Measurements from ENCODE around the gene DENND2A. TPM values are rescaled to one million over a fixed set of nuclear protein-coding genes. Genes with fewer than 3 reads are reported as not detected.
"Not testable (repeated sequence)": the region's sequence is repeated elsewhere in the genome, so short reads cannot be mapped to it uniquely, and the experiment has no call there.

The DENND2A gene
- total RNA-seq, 1 experiment from 2014 or later, result not detected

DNA sequence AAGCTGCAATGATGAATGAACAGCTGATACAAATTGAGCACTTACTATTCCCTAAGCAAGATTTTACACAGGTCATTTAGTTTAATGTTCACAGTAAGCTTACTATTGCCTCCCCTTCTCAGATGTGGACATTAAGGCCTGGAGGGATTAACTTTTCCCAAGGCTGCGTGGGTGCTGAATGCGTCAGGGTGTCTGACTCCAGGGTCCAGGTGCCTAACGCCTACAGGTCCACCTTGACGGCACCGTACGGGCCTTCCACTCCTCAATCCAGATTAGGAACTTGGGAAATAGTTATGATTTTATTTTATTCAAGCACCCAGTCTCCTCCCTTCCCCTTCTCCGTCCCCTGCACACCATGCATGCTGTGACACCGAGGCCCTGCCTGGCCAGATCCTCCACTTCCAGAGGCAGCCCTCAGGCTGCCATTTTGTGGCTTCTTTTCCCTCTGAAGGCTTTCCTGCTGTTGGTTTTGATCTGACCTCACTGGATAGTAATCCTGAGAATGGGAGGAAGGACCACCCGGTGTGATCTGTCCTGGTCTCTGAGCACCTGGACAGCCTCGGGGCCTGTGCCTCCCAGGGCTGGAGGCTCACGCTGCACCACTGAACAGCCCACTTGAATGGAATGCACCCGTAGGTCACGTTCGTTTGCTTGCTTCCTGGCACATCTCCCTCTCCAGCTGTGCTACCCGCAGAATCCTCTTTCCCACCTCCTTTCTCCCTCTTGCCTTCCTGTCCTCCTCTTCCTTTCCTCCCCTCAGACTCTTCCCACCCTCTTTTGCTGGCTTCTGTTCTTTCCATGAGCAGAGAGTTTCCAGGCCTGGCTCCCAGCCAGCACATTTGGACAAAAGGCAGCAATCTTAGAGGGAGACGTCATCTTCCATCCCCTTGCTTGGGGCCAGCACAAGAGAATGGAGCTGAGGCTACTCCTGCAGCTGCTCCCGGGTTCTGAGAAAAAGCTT, 14.4 kb downstream of the DENND2A start:
- CTCF ChIA-PET, result no interaction called here
- DNase-seq, result no peak
- Mint-ChIP-seq H3K36me3 (ENCODE audit: insufficient read depth, unreplicated experiment) (no peaks in the 10 kb centered on the region), H3K4me3 (ENCODE audit: low read depth, unreplicated experiment) (no peak overlapping the region), H3K27me3 (ENCODE audit: unreplicated experiment) (peaks cover 43% of the 10 kb centered on the region), H3K4me1 (ENCODE audit: low read depth, unreplicated experiment) (peaks cover 5% of the 10 kb centered on the region), H3K27ac (ENCODE audit: unreplicated experiment) (no peak overlapping the region), H3K9me3 (ENCODE audit: low read depth, unreplicated experiment) (no peaks in the 10 kb centered on the region)
- no TSS peak for BruUV-seq (replicated peaks)
- TF ChIP-seq, protein P1, sequence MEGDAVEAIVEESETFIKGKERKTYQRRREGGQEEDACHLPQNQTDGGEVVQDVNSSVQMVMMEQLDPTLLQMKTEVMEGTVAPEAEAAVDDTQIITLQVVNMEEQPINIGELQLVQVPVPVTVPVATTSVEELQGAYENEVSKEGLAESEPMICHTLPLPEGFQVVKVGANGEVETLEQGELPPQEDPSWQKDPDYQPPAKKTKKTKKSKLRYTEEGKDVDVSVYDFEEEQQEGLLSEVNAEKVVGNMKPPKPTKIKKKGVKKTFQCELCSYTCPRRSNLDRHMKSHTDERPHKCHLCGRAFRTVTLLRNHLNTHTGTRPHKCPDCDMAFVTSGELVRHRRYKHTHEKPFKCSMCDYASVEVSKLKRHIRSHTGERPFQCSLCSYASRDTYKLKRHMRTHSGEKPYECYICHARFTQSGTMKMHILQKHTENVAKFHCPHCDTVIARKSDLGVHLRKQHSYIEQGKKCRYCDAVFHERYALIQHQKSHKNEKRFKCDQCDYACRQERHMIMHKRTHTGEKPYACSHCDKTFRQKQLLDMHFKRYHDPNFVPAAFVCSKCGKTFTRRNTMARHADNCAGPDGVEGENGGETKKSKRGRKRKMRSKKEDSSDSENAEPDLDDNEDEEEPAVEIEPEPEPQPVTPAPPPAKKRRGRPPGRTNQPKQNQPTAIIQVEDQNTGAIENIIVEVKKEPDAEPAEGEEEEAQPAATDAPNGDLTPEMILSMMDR (IDR thresholded peaks at IDR 0.05; ENCODE audit: unreplicated experiment), result no peak
- intact Hi-C loops (cut with micrococcal nuclease; ENCODE audit: unreplicated experiment), result no loop called here

DNA sequence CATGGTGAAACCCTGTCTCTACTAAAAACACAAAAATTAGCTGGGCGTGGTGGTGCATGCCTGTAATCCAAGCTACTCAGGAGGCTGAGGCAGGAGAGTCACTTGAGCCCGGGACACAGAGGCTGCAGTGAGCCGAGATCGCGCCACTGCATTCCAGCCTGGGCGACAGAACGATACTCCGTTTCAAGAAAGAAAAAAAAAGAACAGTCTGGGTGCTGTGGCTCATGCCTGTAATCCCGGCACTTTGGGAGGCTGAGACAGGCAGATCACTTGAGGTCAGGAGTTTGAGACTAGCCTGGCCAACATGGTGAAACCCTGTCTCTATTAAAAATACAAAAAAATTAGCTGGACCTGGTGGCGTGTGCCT, 15.4 kb downstream of the DENND2A start:
- H3K27ac Mint-ChIP-seq (ENCODE audit: unreplicated experiment); H3K36me3 Mint-ChIP-seq (ENCODE audit: insufficient read depth, unreplicated experiment); H3K4me3 Mint-ChIP-seq (ENCODE audit: low read depth, unreplicated experiment); intact Hi-C loops (cut with micrococcal nuclease; ENCODE audit: unreplicated experiment); BruUV-seq (replicated peaks); H3K4me1 Mint-ChIP-seq (ENCODE audit: low read depth, unreplicated experiment); DNase-seq; H3K9me3 Mint-ChIP-seq (ENCODE audit: low read depth, unreplicated experiment); CTCF ChIA-PET: not testable (repeated sequence)
- H3K27me3 Mint-ChIP-seq (ENCODE audit: unreplicated experiment), result peaks cover 33% of the 10 kb centered on the region

- Mint-ChIP-seq H3K36me3 (ENCODE audit: insufficient read depth, unreplicated experiment) (no peaks in the 10 kb centered on the region), H3K27me3 (ENCODE audit: unreplicated experiment) (peaks cover 27% of the 10 kb centered on the region), H3K4me3 (ENCODE audit: low read depth, unreplicated experiment) (no peak overlapping the region), H3K4me1 (ENCODE audit: low read depth, unreplicated experiment) (peaks cover 5% of the 10 kb centered on the region), H3K27ac (ENCODE audit: unreplicated experiment) (no peak overlapping the region), H3K9me3 (ENCODE audit: low read depth, unreplicated experiment) (no peaks in the 10 kb centered on the region)
- CTCF ChIA-PET, result no interaction called here
- DNase-seq, result no peak
- intact Hi-C loops (cut with micrococcal nuclease; ENCODE audit: unreplicated experiment), result no loop called here
- no TSS peak for BruUV-seq (replicated peaks)
- TF ChIP-seq, protein P1 (IDR thresholded peaks at IDR 0.05; ENCODE audit: unreplicated experiment), result no peak
These were observed 16.0 kb downstream of the DENND2A start for GRCh38 chr7:140624392-140625191.

- no peak overlapping the region for H3K4me3 Mint-ChIP-seq (ENCODE audit: low read depth, unreplicated experiment)
- H3K36me3 Mint-ChIP-seq (ENCODE audit: insufficient read depth, unreplicated experiment), result no peaks in the 10 kb centered on the region
- peaks cover 21% of the 10 kb centered on the region for H3K27me3 Mint-ChIP-seq (ENCODE audit: unreplicated experiment)
- DNase-seq, result no peak
- CTCF ChIA-PET, result no interaction called here
- H3K27ac Mint-ChIP-seq (ENCODE audit: unreplicated experiment), result no peak overlapping the region
- H3K4me1 Mint-ChIP-seq (ENCODE audit: low read depth, unreplicated experiment), result peaks cover 5% of the 10 kb centered on the region
- no TSS peak for BruUV-seq (replicated peaks)
- H3K9me3 Mint-ChIP-seq (ENCODE audit: low read depth, unreplicated experiment), result no peaks in the 10 kb centered on the region
- TF ChIP-seq, protein P1 (IDR thresholded peaks at IDR 0.05; ENCODE audit: unreplicated experiment), result no peak
- intact Hi-C loops (cut with micrococcal nuclease; ENCODE audit: unreplicated experiment), result no loop called here
These were observed 16.6 kb downstream of the DENND2A start for GRCh38 chr7:140623980-140624379.
